Activated naive CD8-positive, alpha-beta T cell treated with anti-CD3 and anti-CD28 coated beads, Interleukin-2, amount 10 ng/mL, durations not matched to agents 7 days and 5 days (primary cell): ENCODE results near the gene DOCK3. TPM values are rescaled to one million over a fixed set of nuclear protein-coding genes. Genes with fewer than 3 reads are reported as not detected.

Source experiments
- ATAC-seq: fragments of 150-1000 bp; cut with Tn5 transposase; one replicate; pipeline ENCODE4 v1.10.0; 2021; ENCODE audit warnings: low read depth, moderate library complexity
- POLR2A ChIA-PET: fragments of 350-600 bp; sonication (Branson Sonifier 250); formaldehyde crosslinking; loops from one replicate; lab custom pipeline; 2021; ENCODE audit warnings: antibody characterized with exemption; lab: Charles Lee
- DNase-seq: peaks from one replicate; pipeline ENCODE4 v3.0.0; 2021
- H3K27ac Mint-ChIP-seq: one replicate; pipeline ENCODE4 v1.8.0; 2022; ENCODE audit warnings: mild to moderate bottlenecking, mixed read lengths
- H3K27me3 Mint-ChIP-seq: one replicate; pipeline ENCODE4 v1.8.0; 2022; ENCODE audit warnings: mild to moderate bottlenecking, moderate library complexity, mixed read lengths
- H3K36me3 Mint-ChIP-seq: one replicate; pipeline ENCODE4 v1.8.0; 2021; ENCODE audit warnings: mild to moderate bottlenecking, mixed read lengths
- H3K4me1 Mint-ChIP-seq: one replicate; pipeline ENCODE4 v1.8.0; 2021; ENCODE audit warnings: mixed read lengths
- H3K4me3 Mint-ChIP-seq: one replicate; pipeline ENCODE4 v1.8.0; 2022; ENCODE audit warnings: mild to moderate bottlenecking, moderate library complexity, mixed read lengths
- H3K9me3 Mint-ChIP-seq: one replicate; pipeline ENCODE4 v1.8.0; 2021; ENCODE audit warnings: mixed read lengths
- microRNA-seq: library from miRNA; unstranded; fragments of <30 nt; microRNA quantifications from one replicate; pipeline ENCODE4 v1.2.0, GENCODE V29; 2022
- total RNA-seq, 2 experiments: library from RNA; stranded (reverse); gene quantifications; one replicate each; pipeline ENCODE4 v1.2.3, GENCODE V29; 2021

Gene DOCK3
- total RNA-seq, 2 experiments from 2014 or later: 3.3 to 3.4 TPM

GRCh38 chr3:51403675-51404074 is 728.9 kb downstream of the DOCK3 start:
- Mint-ChIP-seq H3K9me3 (no peaks in the 10 kb centered on the region), H3K27me3 (no peaks in the 10 kb centered on the region), H3K4me3 (no peak overlapping the region), H3K4me1 (peaks cover 4% of the 10 kb centered on the region), H3K36me3 (peaks cover 14% of the 10 kb centered on the region), H3K27ac (peak overlapping the region; percentile 76)
- POLR2A ChIA-PET: no interaction called here
- no peak for ATAC-seq
- DNase-seq: no peak

GRCh38 chr3:51408021-51408420 is 733.3 kb downstream of the DOCK3 start:
- H3K4me3 Mint-ChIP-seq: no peak overlapping the region
- H3K27me3 Mint-ChIP-seq: no peaks in the 10 kb centered on the region
- DNase-seq (no peak), ATAC-seq (no peak)
- POLR2A ChIA-PET: no interaction called here
- H3K27ac Mint-ChIP-seq: no peak overlapping the region
- H3K4me1 Mint-ChIP-seq: peaks cover 4% of the 10 kb centered on the region
- H3K9me3 Mint-ChIP-seq: no peaks in the 10 kb centered on the region
- peaks cover 10% of the 10 kb centered on the region for H3K36me3 Mint-ChIP-seq

GRCh38 chr3:51408813-51409212 is 734.1 kb downstream of the DOCK3 start:
- POLR2A ChIA-PET: no interaction called here
- peaks cover 2% of the 10 kb centered on the region for H3K4me1 Mint-ChIP-seq
- DNase-seq (no peak), ATAC-seq (no peak)
- H3K36me3 Mint-ChIP-seq: peaks cover 12% of the 10 kb centered on the region
- H3K27me3 Mint-ChIP-seq: no peaks in the 10 kb centered on the region
- no peak overlapping the region for H3K27ac Mint-ChIP-seq
- no peak overlapping the region for H3K4me3 Mint-ChIP-seq
- no peaks in the 10 kb centered on the region for H3K9me3 Mint-ChIP-seq

GRCh38 chr3:51422211-51422610 is 747.5 kb downstream of the DOCK3 start:
- Mint-ChIP-seq H3K4me3 (no peak overlapping the region), H3K27me3 (no peaks in the 10 kb centered on the region), H3K27ac (peak overlapping the region; percentile 37), H3K4me1 (peaks cover 4% of the 10 kb centered on the region), H3K9me3 (no peaks in the 10 kb centered on the region), H3K36me3 (peaks cover 10% of the 10 kb centered on the region)
- ATAC-seq (no peak), DNase-seq (no peak)
- POLR2A ChIA-PET: no interaction called here

- Mint-ChIP-seq H3K27me3 (no peaks in the 10 kb centered on the region), H3K9me3 (no peaks in the 10 kb centered on the region), H3K4me3 (no peak overlapping the region), H3K4me1 (peaks cover 4% of the 10 kb centered on the region), H3K27ac (no peak overlapping the region), H3K36me3 (peaks cover 19% of the 10 kb centered on the region)
- no peak for ATAC-seq
- no peak for DNase-seq
- POLR2A ChIA-PET: no interaction called here
Measured at GRCh38 chr3:51426921-51427320, 752.2 kb downstream of the DOCK3 start.

GRCh38 chr3:51429138-51429537 is 754.4 kb downstream of the DOCK3 start:
- ATAC-seq: no peak
- peaks cover 20% of the 10 kb centered on the region for H3K36me3 Mint-ChIP-seq
- DNase-seq: no peak
- H3K4me1 Mint-ChIP-seq: no peaks in the 10 kb centered on the region
- no peaks in the 10 kb centered on the region for H3K9me3 Mint-ChIP-seq
- no peak overlapping the region for H3K4me3 Mint-ChIP-seq
- POLR2A ChIA-PET: no interaction called here
- no peaks in the 10 kb centered on the region for H3K27me3 Mint-ChIP-seq
- H3K27ac Mint-ChIP-seq: peak overlapping the region; percentile 34

Small RNAs within 50 kb of the gene (microRNA-seq; reads per million reads assigned to microRNA genes)
- gene MIR4787: 17.5 reads per million, percentile 27 among the genes with 10 or more reads in this experiment

Other genes with a start within 250 kb of the DOCK3 start
- gene CACNA2D2, start 171.3 kb upstream of the DOCK3 start, total RNA-seq: 1 to 10 TPM; 2.1 to 2.5 TPM
- 10 to 100 TPM; 53.2 to 58.4 TPM for gene C3orf18, start 107.2 kb upstream of the DOCK3 start, total RNA-seq
- 100 to 1,000 TPM in 1 of 2 experiments, 10 to 100 TPM in 1; 97.4 to 102 TPM for gene HEMK1, start 105.4 kb upstream of the DOCK3 start, total RNA-seq
- gene CISH, start 63.2 kb upstream of the DOCK3 start, total RNA-seq: 100 to 1,000 TPM; 365 to 400 TPM
- 100 to 1,000 TPM; 176 to 195 TPM for gene MAPKAPK3, start 57.8 kb upstream of the DOCK3 start, total RNA-seq